Heart left ventricle (tissue), 13 donors: Measurements from ENCODE around the gene CCDC33.

Experiments
- CTCF ChIP-seq, 12 donors: fragments of 200-600 bp; sonication (generic) in 4 of 12; IDR thresholded peaks; one replicate each; pipeline versions ENCODE4 v1.5.0 to v1.8.0; 2018 to 2022; ENCODE audit warnings: antibody characterized with exemption in 12 of 12, mild to moderate bottlenecking in 5 of 12
- POLR2A ChIP-seq, 2 donors: fragments of 450-650 bp; IDR thresholded peaks; one replicate each; pipeline ENCODE4 v1.6.1; 2017; ENCODE audit warnings: antibody characterized with exemption in 2 of 2, mild to moderate bottlenecking in 2 of 2, moderate library complexity in 2 of 2
- donor health status: ischemic (EF 13 %, LVEDD 7.1; RV severe dilation, severe dysfunction).
- donor health status: DM: no; HTN: yes; CAD: no.
- donor health status: DM: no; HTN: no; CAD: no.
- donor health status: ischemic (EF 25% LVEDD 6.9; RV normal size, moderate dysfunction).
- donor health status: ischemic (EF 25% LVEDD 5.7; RV mildly dilated, moderate dysfunction).
- donor health status: ischemic (EF 35%, LVEDD 5.7; RV mildly dilated, moderate dysfunction).
- donor health status: nonischemic (EF 11% LVEDD 7.7; RV severe dilation, severe dysfunction).
- donor health status: DM: yes; HTN: yes; CAD: no.
- donor health status: PGD.
- donor health status: ischemic (EF 29% LVEDD 5.4; RV normal size, mild dysfunction).
- donor health status: nonischemic (EF 23%, LVEDD 6.1; RV moderate dilation, normal function).

DNA sequence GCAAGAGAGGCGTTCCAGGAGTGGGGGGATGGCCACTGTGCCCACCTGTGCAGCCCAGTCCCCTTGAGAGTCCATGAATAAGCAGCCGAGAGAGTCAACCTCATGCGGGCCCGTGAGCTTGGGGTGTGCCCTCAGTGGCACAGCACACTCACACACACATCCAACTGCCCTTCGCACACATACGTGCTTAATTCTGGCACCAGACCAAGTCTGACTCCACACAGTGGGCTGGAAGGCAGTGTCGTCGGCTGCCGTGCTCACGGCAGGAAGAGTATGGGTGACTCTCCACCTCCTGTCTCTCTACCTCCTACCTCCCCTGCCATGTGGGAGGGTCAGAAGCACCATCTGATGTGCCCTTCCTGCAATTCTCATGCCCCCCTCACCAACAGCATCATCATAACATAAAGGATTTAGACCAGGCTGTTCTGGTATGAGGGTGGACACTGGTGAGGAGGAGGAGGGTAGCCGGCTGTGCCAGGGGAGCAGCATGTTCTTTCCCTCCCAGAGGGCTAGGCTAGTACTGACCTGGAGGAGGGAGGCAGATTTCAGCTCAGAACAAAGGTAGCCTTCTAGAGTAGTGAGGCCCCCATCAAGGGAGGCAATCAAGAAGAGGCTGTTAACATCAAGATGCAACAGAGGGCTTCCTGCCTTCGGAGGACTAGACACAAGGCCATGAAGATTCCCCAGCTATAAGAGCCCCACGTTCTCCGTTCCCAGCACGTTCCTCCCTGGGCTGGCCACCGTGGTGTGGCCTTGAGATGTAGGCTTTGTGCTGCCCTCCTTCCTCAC is 28.3 kb upstream of the CCDC33 start:
- TF ChIP-seq CTCF (IDR thresholded peaks at IDR 0.05), result no peak
- TF ChIP-seq POLR2A (IDR thresholded peaks at IDR 0.05), result no peak
